ENCODE measurements around the gene AKNA.

Gene AKNA

DNA sequence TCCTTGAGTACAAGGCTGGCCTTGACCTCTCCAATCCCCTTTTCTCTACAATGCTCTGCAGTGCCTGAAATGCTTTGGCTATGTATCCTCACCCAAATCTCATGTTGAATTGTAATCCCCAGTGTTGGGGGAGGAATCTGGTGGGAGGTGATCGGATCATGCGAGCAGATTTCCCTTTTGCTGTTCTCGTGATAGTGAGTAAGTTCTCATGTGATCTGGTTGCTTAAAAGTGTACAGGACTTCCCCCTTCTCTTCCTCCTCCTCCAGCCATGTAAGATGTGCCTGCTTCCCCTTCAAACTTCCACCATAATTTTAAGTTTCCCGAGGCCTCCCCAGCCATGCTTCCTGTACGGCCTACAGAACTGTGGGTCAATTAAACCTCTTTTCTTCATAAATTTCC lies 28.5 kb upstream of the AKNA start:
- Histone ChIP-seq H3K27me3 (ENCODE audit: control insufficient read depth, insufficient read depth, low read length) (no peaks in the 10 kb centered on the region), H3K9me3 (ENCODE audit: control insufficient read depth, insufficient read depth, low read length) (no peaks in the 10 kb centered on the region), H3K36me3 (ENCODE audit: control insufficient read depth, insufficient read depth, low read length) (no peaks in the 10 kb centered on the region), H3K4me3 (ENCODE audit: low read depth, low read length) (no peak overlapping the region), H3K9ac (ENCODE audit: low read depth, low read length) (no peak overlapping the region), H3K27ac (ENCODE audit: low read depth, low read length) (no peak overlapping the region), H3K4me1 (ENCODE audit: control insufficient read depth, insufficient read depth, low read length) (peaks cover 9% of the 10 kb centered on the region)

GRCh38 chr9:114414346-114414745 lies 26.6 kb upstream of the AKNA start:
- Histone ChIP-seq H3K9ac (ENCODE audit: low read depth, low read length) (no peak overlapping the region), H3K9me3 (ENCODE audit: control insufficient read depth, insufficient read depth, low read length) (no peaks in the 10 kb centered on the region), H3K36me3 (ENCODE audit: control insufficient read depth, insufficient read depth, low read length) (no peaks in the 10 kb centered on the region), H3K27ac (ENCODE audit: low read depth, low read length) (no peak overlapping the region), H3K27me3 (ENCODE audit: control insufficient read depth, insufficient read depth, low read length) (no peaks in the 10 kb centered on the region), H3K4me3 (ENCODE audit: low read depth, low read length) (no peak overlapping the region), H3K4me1 (ENCODE audit: control insufficient read depth, insufficient read depth, low read length) (peaks cover 10% of the 10 kb centered on the region)

GRCh38 chr9:114413861-114414301 lies 26.1 kb upstream of the AKNA start:
- H3K9me3 ChIP-seq (ENCODE audit: control insufficient read depth, insufficient read depth, low read length): no peaks in the 10 kb centered on the region
- peak overlapping the region; percentile 31 for H3K27ac ChIP-seq (ENCODE audit: low read depth, low read length)
- no peak overlapping the region for H3K9ac ChIP-seq (ENCODE audit: low read depth, low read length)
- H3K4me1 ChIP-seq (ENCODE audit: control insufficient read depth, insufficient read depth, low read length): peaks cover 15% of the 10 kb centered on the region
- H3K4me3 ChIP-seq (ENCODE audit: low read depth, low read length): no peak overlapping the region
- H3K36me3 ChIP-seq (ENCODE audit: control insufficient read depth, insufficient read depth, low read length): no peaks in the 10 kb centered on the region
- no peaks in the 10 kb centered on the region for H3K27me3 ChIP-seq (ENCODE audit: control insufficient read depth, insufficient read depth, low read length)

GRCh38 chr9:114412048-114412683 lies 24.4 kb upstream of the AKNA start:
- H3K4me3 ChIP-seq (ENCODE audit: low read depth, low read length): no peak overlapping the region
- peaks cover 19% of the 10 kb centered on the region for H3K4me1 ChIP-seq (ENCODE audit: control insufficient read depth, insufficient read depth, low read length)
- no peaks in the 10 kb centered on the region for H3K27me3 ChIP-seq (ENCODE audit: control insufficient read depth, insufficient read depth, low read length)
- no peaks in the 10 kb centered on the region for H3K9me3 ChIP-seq (ENCODE audit: control insufficient read depth, insufficient read depth, low read length)
- no peak overlapping the region for H3K27ac ChIP-seq (ENCODE audit: low read depth, low read length)
- no peak overlapping the region for H3K9ac ChIP-seq (ENCODE audit: low read depth, low read length)
- no peaks in the 10 kb centered on the region for H3K36me3 ChIP-seq (ENCODE audit: control insufficient read depth, insufficient read depth, low read length)

GRCh38 chr9:114411452-114411851 lies 23.7 kb upstream of the AKNA start:
- Histone ChIP-seq H3K4me1 (ENCODE audit: control insufficient read depth, insufficient read depth, low read length) (peaks cover 19% of the 10 kb centered on the region), H3K36me3 (ENCODE audit: control insufficient read depth, insufficient read depth, low read length) (no peaks in the 10 kb centered on the region), H3K4me3 (ENCODE audit: low read depth, low read length) (no peak overlapping the region), H3K27ac (ENCODE audit: low read depth, low read length) (no peak overlapping the region), H3K27me3 (ENCODE audit: control insufficient read depth, insufficient read depth, low read length) (no peaks in the 10 kb centered on the region), H3K9me3 (ENCODE audit: control insufficient read depth, insufficient read depth, low read length) (no peaks in the 10 kb centered on the region), H3K9ac (ENCODE audit: low read depth, low read length) (no peak overlapping the region)

DNA sequence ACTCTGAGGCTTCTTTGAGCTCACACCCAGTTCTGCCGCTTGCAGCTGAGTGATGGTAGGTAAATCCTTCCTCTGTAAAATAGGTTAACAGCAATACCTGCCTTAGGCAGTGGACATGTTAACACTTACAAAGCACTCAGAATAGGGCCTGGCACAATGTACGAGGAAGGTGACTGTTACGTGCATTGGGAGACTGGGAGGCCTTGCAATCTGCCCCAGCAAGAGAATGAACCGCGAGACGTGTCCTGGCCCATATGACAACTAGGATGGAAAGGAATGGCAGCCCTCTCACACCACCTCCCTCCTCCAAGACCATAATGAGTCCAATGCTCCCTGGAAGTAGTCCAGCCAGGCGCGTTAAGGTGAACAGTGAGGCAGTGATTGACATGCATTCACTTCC lies 23.1 kb upstream of the AKNA start:
- peaks cover 19% of the 10 kb centered on the region for H3K4me1 ChIP-seq (ENCODE audit: control insufficient read depth, insufficient read depth, low read length)
- no peaks in the 10 kb centered on the region for H3K27me3 ChIP-seq (ENCODE audit: control insufficient read depth, insufficient read depth, low read length)
- no peaks in the 10 kb centered on the region for H3K36me3 ChIP-seq (ENCODE audit: control insufficient read depth, insufficient read depth, low read length)
- H3K4me3 ChIP-seq (ENCODE audit: low read depth, low read length): no peak overlapping the region
- no peaks in the 10 kb centered on the region for H3K9me3 ChIP-seq (ENCODE audit: control insufficient read depth, insufficient read depth, low read length)
- no peak overlapping the region for H3K27ac ChIP-seq (ENCODE audit: low read depth, low read length)
- H3K9ac ChIP-seq (ENCODE audit: low read depth, low read length): no peak overlapping the region

GRCh38 chr9:114409842-114410241 lies 22.1 kb upstream of the AKNA start:
- H3K4me1 ChIP-seq (ENCODE audit: control insufficient read depth, insufficient read depth, low read length): peaks cover 19% of the 10 kb centered on the region
- no peaks in the 10 kb centered on the region for H3K36me3 ChIP-seq (ENCODE audit: control insufficient read depth, insufficient read depth, low read length)
- H3K4me3 ChIP-seq (ENCODE audit: low read depth, low read length): no peak overlapping the region
- H3K27ac ChIP-seq (ENCODE audit: low read depth, low read length): no peak overlapping the region
- H3K27me3 ChIP-seq (ENCODE audit: control insufficient read depth, insufficient read depth, low read length): no peaks in the 10 kb centered on the region
- H3K9ac ChIP-seq (ENCODE audit: low read depth, low read length): no peak overlapping the region
- no peaks in the 10 kb centered on the region for H3K9me3 ChIP-seq (ENCODE audit: control insufficient read depth, insufficient read depth, low read length)

DNA sequence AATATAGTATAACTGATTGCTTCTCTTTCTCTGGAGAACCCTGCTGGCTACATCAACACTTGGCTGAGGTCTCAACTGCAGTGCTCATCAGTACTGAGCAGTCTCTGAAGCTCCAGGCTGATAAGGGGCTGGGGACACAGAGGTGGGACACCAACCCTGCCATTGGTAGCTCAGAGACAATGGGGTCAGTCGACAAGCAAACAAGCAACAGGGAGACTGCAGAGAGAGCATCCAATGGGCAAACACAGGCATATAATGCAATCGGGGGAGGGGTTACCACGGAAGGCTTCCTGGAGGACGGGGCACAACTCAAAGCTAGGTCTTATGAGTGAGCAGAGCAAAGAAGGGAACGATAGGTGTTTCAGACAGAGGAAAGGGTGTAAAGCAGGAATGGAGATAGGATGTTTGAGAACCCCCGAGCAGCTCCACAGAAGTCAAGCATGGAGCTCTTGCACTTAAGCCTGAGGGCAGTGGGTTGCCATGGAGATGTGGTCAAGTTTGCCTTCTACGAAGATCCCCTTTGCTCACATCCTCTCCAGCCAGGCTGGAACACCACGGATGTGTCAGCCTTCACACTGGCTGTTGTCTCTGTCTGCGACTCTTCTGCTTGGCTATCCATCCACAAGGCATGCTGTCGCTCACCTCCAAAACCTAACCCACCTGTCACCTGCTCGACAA lies 21.5 kb upstream of the AKNA start:
- no peak overlapping the region for H3K9ac ChIP-seq (ENCODE audit: low read depth, low read length)
- H3K27ac ChIP-seq (ENCODE audit: low read depth, low read length): no peak overlapping the region
- no peaks in the 10 kb centered on the region for H3K27me3 ChIP-seq (ENCODE audit: control insufficient read depth, insufficient read depth, low read length)
- H3K4me1 ChIP-seq (ENCODE audit: control insufficient read depth, insufficient read depth, low read length): peaks cover 19% of the 10 kb centered on the region
- H3K9me3 ChIP-seq (ENCODE audit: control insufficient read depth, insufficient read depth, low read length): no peaks in the 10 kb centered on the region
- no peak overlapping the region for H3K4me3 ChIP-seq (ENCODE audit: low read depth, low read length)
- no peaks in the 10 kb centered on the region for H3K36me3 ChIP-seq (ENCODE audit: control insufficient read depth, insufficient read depth, low read length)

DNA sequence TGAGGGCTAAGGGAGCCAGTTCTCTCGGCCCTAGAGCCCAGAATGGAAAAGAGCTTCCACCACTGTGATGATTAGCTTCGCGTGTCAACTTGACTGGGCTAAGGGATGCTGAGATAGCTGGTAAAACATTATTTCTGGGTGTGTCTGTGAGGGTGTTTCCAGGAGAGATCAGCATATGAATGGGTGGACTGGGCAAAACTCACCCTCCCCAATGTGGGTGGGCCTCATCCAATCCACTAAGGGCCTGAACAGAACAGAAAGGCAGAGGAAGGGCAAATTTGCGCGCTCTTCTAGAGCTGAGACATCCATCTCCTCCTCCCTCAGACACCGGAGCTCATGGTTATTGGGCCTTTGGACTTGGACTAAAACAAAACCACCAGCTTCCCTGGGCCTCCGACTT lies 20.9 kb upstream of the AKNA start:
- Histone ChIP-seq H3K36me3 (ENCODE audit: control insufficient read depth, insufficient read depth, low read length) (no peaks in the 10 kb centered on the region), H3K27ac (ENCODE audit: low read depth, low read length) (no peak overlapping the region), H3K27me3 (ENCODE audit: control insufficient read depth, insufficient read depth, low read length) (no peaks in the 10 kb centered on the region), H3K4me3 (ENCODE audit: low read depth, low read length) (no peak overlapping the region), H3K9ac (ENCODE audit: low read depth, low read length) (no peak overlapping the region), H3K9me3 (ENCODE audit: control insufficient read depth, insufficient read depth, low read length) (no peaks in the 10 kb centered on the region), H3K4me1 (ENCODE audit: control insufficient read depth, insufficient read depth, low read length) (peaks cover 13% of the 10 kb centered on the region)

GRCh38 chr9:114407889-114408288 lies 20.1 kb upstream of the AKNA start:
- H3K9ac ChIP-seq (ENCODE audit: low read depth, low read length): no peak overlapping the region
- no peaks in the 10 kb centered on the region for H3K27me3 ChIP-seq (ENCODE audit: control insufficient read depth, insufficient read depth, low read length)
- H3K4me3 ChIP-seq (ENCODE audit: low read depth, low read length): no peak overlapping the region
- no peak overlapping the region for H3K27ac ChIP-seq (ENCODE audit: low read depth, low read length)
- H3K36me3 ChIP-seq (ENCODE audit: control insufficient read depth, insufficient read depth, low read length): no peaks in the 10 kb centered on the region
- no peaks in the 10 kb centered on the region for H3K9me3 ChIP-seq (ENCODE audit: control insufficient read depth, insufficient read depth, low read length)
- H3K4me1 ChIP-seq (ENCODE audit: control insufficient read depth, insufficient read depth, low read length): peaks cover 10% of the 10 kb centered on the region

DNA sequence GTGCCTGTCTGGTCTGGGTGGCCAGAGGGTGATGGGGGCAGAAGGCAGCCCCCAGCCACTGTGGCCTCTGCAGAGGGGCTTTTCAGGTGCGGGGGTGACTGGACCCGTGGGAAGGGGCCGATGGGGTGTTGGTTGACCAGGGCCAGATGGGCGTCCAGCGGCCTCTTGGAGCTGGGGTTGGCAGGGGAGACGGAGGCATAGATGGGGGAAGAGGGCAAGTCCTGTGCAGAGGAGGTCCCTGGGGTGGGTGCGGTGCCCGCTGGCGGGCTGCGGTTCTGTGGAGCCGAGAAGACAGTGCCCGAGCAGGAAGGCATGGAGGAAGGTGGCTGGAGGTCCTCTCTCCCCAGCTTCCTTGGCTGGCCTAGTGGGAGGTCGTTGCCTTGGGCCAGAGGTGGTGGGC lies 18.7 kb upstream of the AKNA start:
- Histone ChIP-seq H3K9me3 (ENCODE audit: control insufficient read depth, insufficient read depth, low read length) (no peaks in the 10 kb centered on the region), H3K27ac (ENCODE audit: low read depth, low read length) (no peak overlapping the region), H3K4me3 (ENCODE audit: low read depth, low read length) (no peak overlapping the region), H3K4me1 (ENCODE audit: control insufficient read depth, insufficient read depth, low read length) (peaks cover 10% of the 10 kb centered on the region), H3K36me3 (ENCODE audit: control insufficient read depth, insufficient read depth, low read length) (no peaks in the 10 kb centered on the region), H3K27me3 (ENCODE audit: control insufficient read depth, insufficient read depth, low read length) (no peaks in the 10 kb centered on the region), H3K9ac (ENCODE audit: low read depth, low read length) (no peak overlapping the region)
